HEK293 (cell line): ENCODE results near the gene METRNL.

Source experiments
- CTCF ChIA-PET: fragments of 350-600 bp; formaldehyde crosslinking; extraction: SDS; loops from one replicate; lab custom pipeline; 2021; ENCODE audit warnings: antibody characterized with exemption; lab: Yijun Ruan, JAX
- POLR2A ChIA-PET: fragments of 300-600 bp; formaldehyde crosslinking; extraction: SDS; loops from one replicate; lab custom pipeline; 2020; ENCODE audit warnings: antibody characterized with exemption, inconsistent platforms; lab: Yijun Ruan, JAX
- H3K27ac ChIP-seq: fragments of 200-500 bp; sonication (Bioruptor generic); 2 replicates; pipeline ENCODE4 v1.5.1; 2014; ENCODE audit warnings: low read depth, low read length, control low read depth, inconsistent platforms; ENCODE audit errors: extremely low read depth
- H3K36me3 ChIP-seq, 2 experiments: fragments of 200-500 bp in 1 of 2; sonication (Bioruptor generic) in 1 of 2; 1 replicate in 1 of 2; 2 replicates in 1 of 2; pipeline ENCODE4 v1.5.1; 2014 to 2017; ENCODE audit warnings: inconsistent platforms in 2 of 2, low read length in 2 of 2; ENCODE audit not compliant: control insufficient read depth in 2 of 2, insufficient read depth in 1 of 2
- H3K4me1 ChIP-seq: fragments of 200-500 bp; sonication (Bioruptor generic); 2 replicates; pipeline ENCODE4 v1.5.1; 2014; ENCODE audit warnings: mild to moderate bottlenecking, low read length, inconsistent platforms; ENCODE audit not compliant: control insufficient read depth, insufficient read depth
- H3K4me3 ChIP-seq: 2 replicates; pipeline ENCODE4 v1.5.1; 2011; ENCODE audit warnings: low read depth, mild to moderate bottlenecking, control low read depth, low read length, moderate library complexity
- H3K9me3 ChIP-seq: fragments of 200-500 bp; sonication (Bioruptor generic); 2 replicates; pipeline ENCODE4 v1.5.1; 2014; ENCODE audit warnings: low read depth, low read length, inconsistent platforms; ENCODE audit not compliant: control insufficient read depth, insufficient read depth
- GFI1B ChIP-seq: fragments of 450-650 bp; formaldehyde crosslinking; IDR thresholded peaks from 2 replicates; pipeline ENCODE4 v1.5.1; 2016; ENCODE audit warnings: missing biosample characterization, missing genetic modification characterization
- HIC1 ChIP-seq: fragments of 450-650 bp; formaldehyde crosslinking; IDR thresholded peaks from 2 replicates; pipeline ENCODE4 v1.5.1; 2016; ENCODE audit warnings: missing biosample characterization, missing genetic modification characterization
- ZBTB10 ChIP-seq: fragments of 450-650 bp; formaldehyde crosslinking; IDR thresholded peaks from 2 replicates; pipeline ENCODE4 v1.5.1; 2016; ENCODE audit warnings: missing biosample characterization, missing genetic modification characterization
- ZBTB20 ChIP-seq: fragments of 450-650 bp; formaldehyde crosslinking; IDR thresholded peaks from 2 replicates; pipeline ENCODE4 v1.5.1; 2016; ENCODE audit warnings: missing biosample characterization, missing genetic modification characterization
- ZEB2 ChIP-seq: fragments of 450-650 bp; formaldehyde crosslinking; IDR thresholded peaks from 2 replicates; pipeline ENCODE4 v1.5.1; 2016; ENCODE audit warnings: missing biosample characterization, missing genetic modification characterization
- ZNF138 ChIP-seq: fragments of 450-650 bp; formaldehyde crosslinking; IDR thresholded peaks from 2 replicates; pipeline ENCODE4 v1.5.1; 2016; ENCODE audit warnings: missing biosample characterization, missing genetic modification characterization, borderline replicate concordance
- ZNF157 ChIP-seq: fragments of 450-650 bp; formaldehyde crosslinking; IDR thresholded peaks from 2 replicates; pipeline ENCODE4 v1.5.1; 2016; ENCODE audit warnings: missing biosample characterization, missing genetic modification characterization
- ZNF18 ChIP-seq: fragments of 450-650 bp; formaldehyde crosslinking; IDR thresholded peaks from 2 replicates; pipeline ENCODE4 v1.5.1; 2016; ENCODE audit warnings: missing biosample characterization, missing genetic modification characterization
- ZNF19 ChIP-seq: fragments of 450-650 bp; formaldehyde crosslinking; IDR thresholded peaks from 2 replicates; pipeline ENCODE4; 2016; ENCODE audit warnings: missing biosample characterization, missing genetic modification characterization, low read depth
- ZNF280C ChIP-seq: fragments of 450-650 bp; formaldehyde crosslinking; IDR thresholded peaks from 2 replicates; pipeline ENCODE4 v1.5.1; 2016; ENCODE audit warnings: missing biosample characterization, missing genetic modification characterization
- ZNF341 ChIP-seq: fragments of 450-650 bp; formaldehyde crosslinking; IDR thresholded peaks from 2 replicates; pipeline ENCODE4; 2016; ENCODE audit warnings: low read depth, missing biosample characterization, missing genetic modification characterization
- ZNF544 ChIP-seq: fragments of 450-650 bp; formaldehyde crosslinking; IDR thresholded peaks from 2 replicates; pipeline ENCODE4 v1.5.0; 2017; ENCODE audit warnings: missing biosample characterization, missing genetic modification characterization
- ZNF692 ChIP-seq: fragments of 450-650 bp; formaldehyde crosslinking; IDR thresholded peaks from 2 replicates; pipeline ENCODE4 v1.5.1; 2016; ENCODE audit warnings: missing biosample characterization, missing genetic modification characterization
- ZSCAN5A ChIP-seq: fragments of 450-650 bp; formaldehyde crosslinking; IDR thresholded peaks from 2 replicates; pipeline ENCODE4 v1.5.1; 2016; ENCODE audit warnings: missing biosample characterization, missing genetic modification characterization
- ZXDB ChIP-seq: fragments of 450-650 bp; formaldehyde crosslinking; IDR thresholded peaks from 2 replicates; pipeline ENCODE4 v1.5.1; 2016; ENCODE audit warnings: missing biosample characterization, missing genetic modification characterization

The METRNL gene

GRCh38 chr17:83094291-83094690, 14.9 kb downstream of the METRNL start (continued):
- TF ChIP-seq ZBTB10 (tag by site-specific recombination): no peak
- TF ChIP-seq ZNF19: no peak
- no peak for TF ChIP-seq ZNF138 (tag by site-specific recombination)
- TF ChIP-seq ZNF544 (tag by site-specific recombination): no peak
- no peak for TF ChIP-seq ZNF18 (tag by site-specific recombination)
- no peak for TF ChIP-seq ZXDB (tag by site-specific recombination)
- no peak for TF ChIP-seq ZNF692 (tag by site-specific recombination)
- no peak for TF ChIP-seq HIC1 (tag by site-specific recombination)

GRCh38 chr17:83095016-83095415, 15.6 kb downstream of the METRNL start:
- no peak overlapping the region for H3K4me3 ChIP-seq
- H3K9me3 ChIP-seq: no peaks in the 10 kb centered on the region
- H3K4me1 ChIP-seq: peaks cover 5% of the 10 kb centered on the region; the same call in 1 of the 2 replicates
- CTCF ChIA-PET: no interaction called here
- H3K36me3 ChIP-seq: peaks cover 0 to 40% of the 10 kb centered on the region in 2 experiments; a peak in 1 of 3 replicates
- POLR2A ChIA-PET: no interaction called here
- no peak overlapping the region for H3K27ac ChIP-seq
- no peak for TF ChIP-seq ZBTB20 (tag by site-specific recombination)
- TF ChIP-seq ZNF280C (tag by site-specific recombination): no peak
- no peak for TF ChIP-seq ZSCAN5A
- TF ChIP-seq ZNF157 (tag by site-specific recombination): no peak
- no peak for TF ChIP-seq ZXDB (tag by site-specific recombination)
- no peak for TF ChIP-seq GFI1B (tag by site-specific recombination)
- no peak for TF ChIP-seq ZNF138 (tag by site-specific recombination)
- TF ChIP-seq ZNF341 (tag by site-specific recombination): no peak
- TF ChIP-seq ZEB2 (tag by site-specific recombination): no peak
